HG02759 (cell line): ENCODE results near the gene GALNT10.

Source experiments
- ATAC-seq: cut with Tn5 transposase; IDR thresholded peaks from one replicate; pipeline ENCODE4 v1.9.1; 2021; ENCODE audit warnings: mild to moderate bottlenecking, moderate library complexity; ENCODE audit not compliant: unreplicated experiment

Gene GALNT10

GRCh38 chr5:154397652-154398406 is 207.3 kb downstream of the GALNT10 start:
- ATAC-seq, result no peak

- no peak for ATAC-seq
Observed at GRCh38 chr5:154400678-154401077, 210.1 kb downstream of the GALNT10 start.

GRCh38 chr5:154401355-154401754 is 210.8 kb downstream of the GALNT10 start:
- no peak for ATAC-seq

- ATAC-seq, result no peak
Observed at GRCh38 chr5:154401931-154402330, 211.4 kb downstream of the GALNT10 start.

GRCh38 chr5:154402611-154403010 is 212.1 kb downstream of the GALNT10 start:
- no peak for ATAC-seq

- ATAC-seq, result no peak
Observed at GRCh38 chr5:154403234-154403633, 212.7 kb downstream of the GALNT10 start.

- no peak for ATAC-seq
Observed at GRCh38 chr5:154403776-154404387, 213.3 kb downstream of the GALNT10 start.

GRCh38 chr5:154405078-154405792 is 214.7 kb downstream of the GALNT10 start:
- ATAC-seq, result peak; percentile 97

GRCh38 chr5:154406231-154406630 is 215.7 kb downstream of the GALNT10 start:
- ATAC-seq, result no peak

GRCh38 chr5:154406826-154407225 is 216.3 kb downstream of the GALNT10 start:
- ATAC-seq, result no peak

GRCh38 chr5:154408811-154409210 is 218.3 kb downstream of the GALNT10 start:
- no peak for ATAC-seq

GRCh38 chr5:154409230-154409840 is 218.8 kb downstream of the GALNT10 start:
- ATAC-seq, result no peak

- no peak for ATAC-seq
Observed at GRCh38 chr5:154410008-154410407, 219.5 kb downstream of the GALNT10 start.

GRCh38 chr5:154410786-154411185 is 220.3 kb downstream of the GALNT10 start:
- no peak for ATAC-seq

GRCh38 chr5:154411338-154411737 is 220.8 kb downstream of the GALNT10 start:
- ATAC-seq, result no peak

- no peak for ATAC-seq
Observed at GRCh38 chr5:154412316-154412715, 221.8 kb downstream of the GALNT10 start.

- no peak for ATAC-seq
Observed at GRCh38 chr5:154412925-154413324, 222.4 kb downstream of the GALNT10 start.

- no peak for ATAC-seq
Observed at GRCh38 chr5:154415114-154415513, 224.6 kb downstream of the GALNT10 start.

- no peak for ATAC-seq
Observed at GRCh38 chr5:154418344-154418820, 227.8 kb downstream of the GALNT10 start.

GRCh38 chr5:154419236-154419635 is 228.7 kb downstream of the GALNT10 start:
- ATAC-seq, result no peak

GRCh38 chr5:154421868-154422267 is 231.3 kb downstream of the GALNT10 start:
- ATAC-seq, result peak; percentile 42
